Measurements from ENCODE around the gene MGAT4C.

MGAT4C gene

DNA sequence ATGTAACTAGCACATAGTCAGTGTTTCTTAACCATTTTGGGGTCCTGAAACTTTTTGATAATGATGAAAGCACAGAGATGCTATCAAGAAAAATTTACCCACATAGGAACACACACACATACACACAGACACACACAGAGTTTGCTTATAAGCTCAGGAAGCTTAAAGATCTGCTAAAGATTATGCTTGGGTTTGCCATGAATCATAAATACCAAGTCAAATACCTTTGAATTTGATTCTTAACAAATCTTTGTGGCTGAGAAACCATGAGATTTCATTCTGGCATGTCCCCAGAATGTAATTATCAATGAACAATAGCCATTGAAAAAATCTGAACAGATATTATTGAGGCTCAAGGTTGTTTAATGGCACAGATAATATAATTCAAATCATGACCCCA is 292.9 kb downstream of the MGAT4C start:
- no peak for DNase-seq

DNA sequence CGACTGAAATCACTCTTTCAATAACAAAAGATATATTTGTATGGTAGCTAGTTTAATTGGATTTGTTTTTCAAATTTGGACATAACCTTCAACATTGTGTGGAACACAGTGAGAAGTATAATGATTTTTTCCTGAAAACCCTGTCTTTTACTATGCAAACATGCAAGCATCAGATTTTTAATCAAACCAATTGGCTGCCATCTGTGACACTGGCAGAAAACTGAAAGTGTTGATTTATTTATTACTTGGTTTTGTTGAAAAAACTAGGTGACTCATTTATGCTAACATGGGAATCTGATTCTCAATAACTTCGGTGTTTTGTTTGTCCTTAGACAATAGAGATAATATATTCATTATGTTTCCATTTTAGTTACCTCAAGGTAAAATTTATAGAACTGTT is 300.1 kb downstream of the MGAT4C start:
- DNase-seq, result no peak

DNA sequence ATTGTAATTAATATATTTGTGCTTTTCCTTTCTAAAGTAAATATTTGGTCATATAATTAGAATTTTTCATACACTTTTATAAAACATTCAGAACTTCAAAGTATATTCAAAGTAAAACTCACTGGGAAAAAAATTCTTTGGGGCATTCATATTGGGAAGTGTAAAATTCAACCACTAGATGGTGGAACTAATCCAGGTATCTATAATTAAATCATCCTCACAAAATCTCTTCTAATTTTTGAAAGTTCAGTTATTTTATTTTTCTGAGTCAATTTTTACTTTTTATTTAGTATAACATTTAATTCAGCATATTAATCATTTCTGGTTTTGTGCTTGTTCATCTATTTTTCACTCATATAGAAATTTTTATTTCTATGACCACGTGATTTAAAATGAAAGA is 301.1 kb downstream of the MGAT4C start:
- no peak for DNase-seq

DNA sequence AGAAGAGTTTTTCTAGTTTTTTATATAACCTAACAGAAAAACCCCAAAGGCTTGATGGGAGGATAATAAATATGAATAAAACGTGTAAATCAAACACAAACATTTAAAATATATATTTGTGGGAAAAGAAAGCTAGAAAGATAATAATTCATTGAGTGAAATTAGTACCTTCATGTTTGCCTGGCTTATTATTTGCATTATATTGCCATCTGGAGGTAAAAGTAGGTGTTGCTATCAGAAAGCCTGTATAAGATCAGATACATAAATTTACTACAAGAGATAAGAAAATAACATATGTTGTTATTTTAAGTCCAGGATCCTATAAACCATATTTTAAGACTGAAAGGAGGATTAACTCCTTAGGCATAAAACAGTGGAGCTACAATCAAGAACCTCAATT is 304.4 kb downstream of the MGAT4C start:
- no peak for DNase-seq

DNA sequence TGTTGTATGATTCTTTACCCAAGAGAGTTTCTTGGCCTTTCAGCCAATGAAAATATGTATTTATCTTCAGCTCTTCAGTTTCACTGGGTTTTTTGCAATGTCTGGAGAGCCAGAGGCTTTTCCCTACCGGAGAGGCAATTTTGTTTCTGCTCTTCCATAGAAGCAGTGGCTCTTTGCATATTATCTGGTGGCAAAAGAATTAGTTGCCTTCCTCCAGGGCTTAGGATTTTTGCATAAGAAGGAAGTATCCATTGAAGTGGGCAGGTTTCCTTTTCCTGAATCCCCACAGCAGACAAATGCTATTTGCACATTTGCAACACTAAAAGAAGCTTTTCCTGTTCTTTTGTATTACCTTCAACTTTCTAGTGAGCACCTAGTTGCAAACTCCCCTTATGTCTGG is 306.9 kb downstream of the MGAT4C start:
- no peak for DNase-seq

DNA sequence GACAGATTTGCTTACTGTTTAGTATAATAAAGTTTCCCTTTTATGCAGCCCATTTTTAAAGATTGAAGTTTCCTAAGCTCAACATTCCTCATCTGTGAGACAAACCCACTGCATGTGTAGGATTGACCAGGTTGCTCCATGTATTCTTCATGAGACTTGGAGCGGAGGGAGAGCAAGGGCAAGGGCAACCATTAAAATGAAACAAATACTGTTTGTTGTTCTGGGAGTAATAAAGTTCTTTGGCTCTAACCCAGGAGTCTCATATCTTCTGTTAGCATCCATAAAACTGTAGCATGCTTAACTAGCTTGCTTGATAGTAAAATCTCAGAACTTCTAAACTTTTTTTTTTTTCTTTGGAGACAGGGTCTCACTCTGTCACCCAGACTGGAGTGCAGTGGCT is 307.9 kb downstream of the MGAT4C start:
- DNase-seq, result no peak

DNA sequence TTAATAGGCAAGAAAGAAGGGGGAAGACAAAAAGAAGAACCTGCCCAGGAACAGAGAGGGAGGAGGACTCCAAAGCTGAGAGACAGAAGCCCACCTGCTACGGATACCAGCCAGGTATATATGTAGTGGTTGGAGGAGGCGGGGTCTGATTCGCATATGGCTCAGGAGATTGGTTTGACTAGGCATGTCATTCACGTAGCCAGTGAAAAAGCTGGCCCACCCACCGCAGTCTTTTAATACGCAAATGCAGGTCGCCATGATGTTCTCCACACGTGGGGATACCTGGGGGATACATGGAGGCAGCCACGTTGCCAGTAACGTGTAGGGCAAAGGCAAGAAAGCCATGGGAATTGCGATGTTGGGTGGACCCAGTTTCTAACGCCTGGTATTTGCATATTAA is 308.9 kb downstream of the MGAT4C start:
- no peak for DNase-seq

DNA sequence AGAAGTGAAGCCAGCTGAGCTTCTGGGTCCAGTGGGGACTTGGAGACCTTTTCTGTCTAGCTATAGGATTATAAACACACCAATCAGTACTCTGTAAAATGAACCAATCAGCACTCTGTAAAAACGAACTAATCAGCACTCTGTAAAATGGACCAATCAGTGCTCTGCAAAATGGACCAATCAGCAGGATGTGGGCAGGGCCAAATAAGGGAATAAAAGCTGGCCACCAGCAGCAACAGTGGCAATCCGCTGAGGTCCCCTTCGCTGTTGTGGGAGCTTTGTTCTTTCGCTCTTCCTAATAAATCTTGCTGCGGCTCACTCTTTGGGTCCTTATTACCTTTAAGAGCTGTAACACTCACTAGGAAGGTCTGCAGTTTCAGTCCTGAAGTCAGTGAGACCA is 309.8 kb downstream of the MGAT4C start:
- no peak for DNase-seq

DNA sequence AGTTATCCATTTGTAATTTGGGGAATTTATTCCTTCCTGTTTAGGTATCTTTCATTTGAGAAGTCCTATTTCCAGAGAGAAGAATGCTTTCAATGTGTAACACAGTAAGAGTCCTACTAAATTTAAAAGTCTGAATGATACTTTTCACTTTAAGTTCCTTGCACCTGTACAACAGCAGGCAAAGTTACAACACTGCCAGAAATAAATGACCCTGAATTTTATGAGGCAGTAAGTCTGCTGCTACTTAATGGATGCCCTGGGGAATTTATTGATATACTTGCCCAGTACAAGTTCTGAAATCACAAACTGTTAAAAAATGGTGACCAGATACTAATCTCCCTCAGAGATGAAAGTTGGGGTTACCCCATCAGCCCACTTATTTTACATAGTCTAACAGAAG is 329.0 kb downstream of the MGAT4C start:
- DNase-seq, result no peak

DNA sequence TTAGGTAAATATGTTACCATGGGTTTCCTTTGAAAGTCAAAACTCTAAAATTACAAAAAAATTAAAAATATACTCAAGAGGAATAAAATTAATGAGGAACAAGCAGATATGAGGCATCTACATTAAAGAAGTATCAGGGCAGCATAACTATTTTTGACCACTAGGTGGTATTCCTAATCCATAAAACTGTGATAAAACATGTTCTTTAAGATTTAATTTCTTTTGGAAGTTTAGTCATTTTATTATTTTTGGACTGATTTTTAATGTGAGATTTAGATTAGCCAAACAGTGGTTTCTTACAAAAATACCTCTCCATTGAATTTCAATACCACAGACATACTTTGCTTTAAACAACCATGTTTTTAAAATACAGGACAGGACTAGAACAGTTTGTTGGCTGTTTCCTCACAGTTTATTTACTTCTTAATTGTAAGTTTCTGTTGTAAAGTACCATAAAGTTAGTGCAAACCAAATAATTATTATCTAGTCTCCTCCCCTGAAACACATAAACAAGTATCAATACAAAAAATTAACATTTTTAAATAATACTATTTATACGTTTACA is 332.3 kb downstream of the MGAT4C start:
- no peak for DNase-seq

DNA sequence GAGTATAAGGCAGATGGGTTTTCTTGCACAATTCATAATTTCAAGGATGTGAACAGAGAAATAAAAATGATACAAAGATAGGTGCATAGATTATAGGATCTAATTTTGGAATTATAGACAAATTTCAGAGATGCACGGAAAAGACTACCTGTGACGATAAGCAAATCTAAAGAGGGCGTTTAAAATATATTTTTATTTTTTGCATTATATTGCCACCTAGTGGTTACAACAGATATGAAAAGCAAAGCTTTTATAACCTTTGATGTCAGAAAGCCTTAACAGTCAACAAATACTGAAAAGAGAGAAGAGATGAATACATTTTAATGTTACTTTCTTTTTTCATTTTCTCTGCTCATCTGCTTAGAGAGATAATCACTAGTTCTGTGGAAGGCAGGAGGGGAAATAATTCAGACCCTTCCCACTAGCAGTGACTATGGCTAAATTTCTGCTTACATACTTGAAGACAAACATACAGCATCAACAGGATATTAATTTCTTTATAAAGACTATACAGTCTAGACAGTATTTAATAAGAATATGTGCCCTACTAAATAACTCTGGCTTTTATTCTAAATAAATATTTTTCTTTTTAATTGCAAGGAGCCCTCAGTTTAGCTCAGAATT is 335.8 kb downstream of the MGAT4C start:
- no peak for DNase-seq
